NCI-H82 treated with DMSO at 0.1 percent for 48 hours (cell line): ENCODE measurements around the gene CD44.
"Not testable (repeated sequence)": the region's sequence is repeated elsewhere in the genome, so short reads cannot be mapped to it uniquely, and the experiment has no call there.

ENCODE experiments used
- DNase-seq: peaks from one replicate; lab custom pipeline; 2025; ENCODE audit not compliant: unreplicated experiment; lab: John Stamatoyannopoulos, UW

The CD44 gene

DNA sequence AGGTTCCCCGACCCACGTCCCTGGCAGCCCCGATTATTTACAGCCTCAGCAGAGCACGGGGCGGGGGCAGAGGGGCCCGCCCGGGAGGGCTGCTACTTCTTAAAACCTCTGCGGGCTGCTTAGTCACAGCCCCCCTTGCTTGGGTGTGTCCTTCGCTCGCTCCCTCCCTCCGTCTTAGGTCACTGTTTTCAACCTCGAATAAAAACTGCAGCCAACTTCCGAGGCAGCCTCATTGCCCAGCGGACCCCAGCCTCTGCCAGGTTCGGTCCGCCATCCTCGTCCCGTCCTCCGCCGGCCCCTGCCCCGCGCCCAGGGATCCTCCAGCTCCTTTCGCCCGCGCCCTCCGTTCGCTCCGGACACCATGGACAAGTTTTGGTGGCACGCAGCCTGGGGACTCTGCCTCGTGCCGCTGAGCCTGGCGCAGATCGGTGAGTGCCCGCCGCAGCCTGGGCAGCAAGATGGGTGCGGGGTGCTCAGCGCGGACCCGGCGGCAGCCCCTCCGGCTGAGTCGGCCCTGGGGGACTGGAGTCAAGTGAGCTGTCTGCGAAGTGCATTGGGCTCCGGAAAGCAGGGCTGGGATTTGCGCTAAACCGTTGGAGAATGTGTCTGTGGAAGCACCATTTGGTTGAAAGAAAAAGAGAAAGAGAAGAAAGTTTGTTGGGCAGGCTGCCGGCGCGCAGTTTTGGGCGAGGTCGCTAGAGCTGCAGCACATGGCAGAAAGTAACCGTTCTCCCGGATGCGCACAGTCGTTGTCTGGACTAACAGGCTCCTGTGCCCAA is at the start of gene CD44:
TSS of gene CD44 (plus strand) at position 229 of the 779 bp plus-strand sequence. CDS start at position 362, 133 bp downstream.
- DNase-seq: no peak

DNA sequence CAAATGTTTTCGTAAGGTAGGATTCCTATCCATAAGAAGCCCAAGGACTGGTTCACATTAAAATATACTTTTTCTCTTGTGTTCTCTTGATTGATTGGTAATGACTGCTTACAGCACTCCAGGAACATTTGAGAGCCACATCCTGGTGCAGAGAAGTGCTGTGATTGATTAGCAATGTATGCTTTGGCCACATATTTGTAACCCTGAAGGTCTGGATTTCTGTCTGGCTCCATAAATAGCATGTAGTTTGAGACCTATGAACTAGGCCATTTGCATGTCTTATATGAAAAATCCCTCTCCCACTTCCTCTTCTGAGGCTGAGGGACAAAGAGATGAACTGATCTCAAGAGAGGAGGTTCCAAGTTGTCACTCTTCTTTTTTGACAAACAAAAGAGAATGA is 49.3 kb upstream of the CD44 start:
- DNase-seq: no peak

DNA sequence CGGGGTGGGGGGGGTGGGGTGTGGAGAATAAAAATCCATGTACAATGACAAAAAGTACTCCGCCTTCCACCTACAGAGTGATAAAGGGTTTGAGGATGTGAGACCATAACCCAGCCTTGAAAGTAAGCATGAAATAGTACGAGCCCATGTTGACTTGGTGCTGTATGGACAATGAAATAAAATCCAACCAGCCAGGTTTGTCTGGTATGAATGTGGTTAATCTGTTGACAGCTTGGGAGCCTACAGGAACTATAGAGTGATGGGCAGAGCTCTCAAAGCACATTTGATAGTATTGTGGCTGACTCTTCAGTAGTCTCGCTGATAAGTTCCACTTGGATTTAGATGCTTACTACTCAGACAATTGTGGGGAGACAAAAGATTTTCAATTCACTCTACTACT is 48.8 kb upstream of the CD44 start:
- no peak for DNase-seq

DNA sequence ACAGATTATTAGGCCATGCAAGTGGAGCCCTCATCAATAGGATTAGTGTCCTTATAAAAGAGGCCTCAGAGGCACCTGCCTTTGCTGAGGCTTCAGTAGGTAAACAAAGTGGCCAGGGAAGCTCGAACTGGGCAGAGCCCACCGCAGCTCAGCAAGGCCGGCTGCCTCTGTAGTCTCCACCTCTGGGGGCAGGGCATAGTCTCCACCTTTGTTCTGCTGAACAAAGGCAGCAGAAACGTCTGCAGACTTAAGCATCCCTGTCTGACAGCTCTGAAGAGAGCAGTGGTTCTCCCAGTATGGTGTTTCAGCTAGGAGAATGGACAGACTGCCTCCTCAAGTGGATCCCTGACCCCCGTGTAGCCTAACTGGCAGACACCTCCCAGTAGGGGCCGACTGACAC is 48.0 kb upstream of the CD44 start:
- DNase-seq: not testable (repeated sequence)

DNA sequence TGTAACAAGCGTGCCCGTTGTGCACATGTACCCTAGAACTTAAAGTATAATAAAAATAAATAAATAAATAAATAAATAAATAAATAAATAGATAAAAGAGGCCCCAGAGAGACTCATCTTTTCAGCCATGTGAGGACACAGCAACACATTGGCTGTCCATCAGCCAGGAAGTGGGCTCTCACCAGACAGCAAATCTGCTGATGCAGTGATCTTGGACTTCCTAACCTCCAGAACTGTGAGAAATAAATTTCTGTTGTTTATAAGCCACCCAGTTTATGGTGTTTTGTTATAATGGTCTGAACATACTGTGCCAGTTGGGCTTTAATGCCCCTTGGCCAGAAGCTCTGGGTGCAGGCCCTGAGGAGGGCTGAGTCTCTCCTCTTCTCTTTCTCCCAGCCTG is 42.2 kb upstream of the CD44 start:
- no peak for DNase-seq

DNA sequence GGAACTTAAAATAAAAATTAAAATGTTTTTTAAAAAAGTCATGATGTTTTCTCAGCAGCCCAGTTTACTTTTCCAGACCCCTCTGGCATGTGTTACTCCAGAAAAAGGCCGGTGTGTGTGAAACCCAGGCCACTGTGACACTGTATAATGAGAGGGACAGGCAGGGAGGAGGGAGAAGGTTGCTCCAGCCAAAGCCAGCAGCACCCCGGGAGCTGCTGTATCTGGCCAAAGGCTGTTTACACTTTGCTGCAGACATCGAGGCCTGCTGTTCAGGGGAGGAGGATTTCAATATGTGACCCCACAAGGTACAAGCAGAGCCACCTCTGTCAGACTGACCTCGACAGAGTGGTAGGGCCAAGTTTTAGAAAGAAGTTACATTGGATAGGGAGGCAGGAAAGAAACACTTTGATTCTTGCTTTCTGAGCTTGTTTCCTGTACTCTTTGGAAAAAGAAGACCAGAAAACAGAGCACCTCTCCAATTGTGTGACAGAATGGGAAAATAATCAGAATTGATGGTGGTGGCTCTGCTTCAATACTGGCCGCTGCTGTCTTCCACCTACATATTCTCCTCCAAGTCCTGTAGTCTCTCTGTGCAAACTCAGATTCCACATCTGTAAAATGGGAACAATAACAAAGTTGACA is 41.0 kb upstream of the CD44 start:
- no peak for DNase-seq

DNA sequence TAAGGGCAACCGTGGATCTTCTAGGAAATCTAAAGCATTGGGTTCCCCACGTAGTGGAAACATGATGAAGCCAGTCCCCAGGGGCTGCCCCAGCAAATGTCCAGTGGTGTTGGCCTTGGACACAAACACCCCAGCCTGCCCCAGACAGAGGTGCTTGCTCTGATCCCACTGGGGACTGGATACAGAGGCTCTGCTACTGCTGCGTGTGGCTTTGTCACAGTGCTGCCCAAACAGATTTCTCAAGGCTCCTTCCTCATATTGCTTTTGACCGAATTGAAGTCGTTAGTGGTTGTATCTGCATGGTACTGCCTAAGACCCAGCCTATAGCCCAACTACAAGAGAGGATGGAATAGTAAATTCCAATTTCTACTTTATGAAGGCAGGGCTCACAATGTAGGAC is 40.1 kb upstream of the CD44 start:
- DNase-seq: no peak

DNA sequence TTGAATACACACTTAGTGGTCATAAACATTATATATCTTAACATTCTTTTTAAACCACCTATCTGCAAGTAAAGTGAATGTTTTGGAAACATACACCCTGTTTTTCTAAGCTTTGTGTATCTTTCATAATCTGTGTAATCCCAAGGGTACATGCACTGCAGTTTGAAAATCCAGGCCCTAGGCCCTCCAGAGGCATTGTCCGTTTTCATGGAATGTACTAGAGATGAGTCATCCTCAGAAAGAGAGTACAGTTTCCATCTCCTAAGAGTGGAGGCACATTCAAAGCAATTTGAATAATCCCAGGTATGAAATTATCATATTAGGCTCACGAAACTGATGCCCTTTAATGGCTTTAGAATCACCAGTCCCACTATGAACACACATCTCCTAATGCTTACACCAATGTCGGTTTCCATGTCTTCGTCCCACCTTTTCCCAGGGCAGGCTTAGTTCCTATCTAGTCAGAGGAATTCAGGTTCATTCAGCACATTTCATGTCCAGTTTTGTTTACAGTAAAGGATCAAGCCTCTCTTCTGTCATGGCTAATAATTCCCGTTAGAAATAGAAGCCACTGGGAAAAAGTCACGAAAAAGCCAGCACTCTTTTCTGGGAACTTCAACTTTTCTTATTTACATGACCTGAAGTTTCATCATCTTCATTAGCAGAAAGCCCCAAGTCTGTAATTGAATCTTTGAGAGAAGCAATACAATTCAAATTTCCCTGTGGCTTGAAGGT is 39.5 kb upstream of the CD44 start:
- no peak for DNase-seq

DNA sequence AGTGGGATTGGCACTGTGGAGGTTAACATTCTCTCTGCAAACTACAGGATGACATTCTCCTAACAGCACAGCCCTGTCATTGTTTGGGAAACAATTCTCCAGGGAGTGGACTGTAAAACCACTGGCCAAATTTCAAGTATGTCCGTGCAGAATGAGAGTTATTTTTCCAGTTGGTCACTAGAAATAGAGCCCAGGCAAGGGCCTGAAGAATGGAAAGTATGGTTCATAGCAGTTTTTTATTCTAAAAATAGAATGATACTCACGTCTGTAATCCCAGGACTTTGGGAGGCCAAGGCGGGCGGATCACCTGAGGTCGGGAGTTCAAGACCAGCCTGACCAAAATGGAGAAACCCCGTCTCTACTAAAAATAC is 39.0 kb upstream of the CD44 start:
- DNase-seq: no peak

DNA sequence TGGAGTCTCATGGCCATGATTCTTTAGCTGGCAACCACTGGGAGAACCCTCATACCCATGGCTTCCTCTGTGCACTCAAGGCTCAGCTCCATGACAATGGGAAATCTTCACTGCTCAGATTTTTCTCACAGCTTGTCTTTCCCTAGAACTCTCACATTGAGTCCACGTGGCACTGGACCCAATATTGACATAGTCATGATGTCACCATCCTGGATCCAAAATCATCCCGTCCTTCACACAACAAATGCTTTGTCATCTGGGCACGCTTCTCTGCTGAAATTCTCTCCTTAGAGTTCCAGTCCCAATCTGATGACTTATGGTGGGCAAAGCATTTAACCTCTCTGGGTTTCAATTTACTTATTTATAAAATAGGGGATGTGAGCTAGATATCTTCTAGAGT is 37.7 kb upstream of the CD44 start:
- no peak for DNase-seq

DNA sequence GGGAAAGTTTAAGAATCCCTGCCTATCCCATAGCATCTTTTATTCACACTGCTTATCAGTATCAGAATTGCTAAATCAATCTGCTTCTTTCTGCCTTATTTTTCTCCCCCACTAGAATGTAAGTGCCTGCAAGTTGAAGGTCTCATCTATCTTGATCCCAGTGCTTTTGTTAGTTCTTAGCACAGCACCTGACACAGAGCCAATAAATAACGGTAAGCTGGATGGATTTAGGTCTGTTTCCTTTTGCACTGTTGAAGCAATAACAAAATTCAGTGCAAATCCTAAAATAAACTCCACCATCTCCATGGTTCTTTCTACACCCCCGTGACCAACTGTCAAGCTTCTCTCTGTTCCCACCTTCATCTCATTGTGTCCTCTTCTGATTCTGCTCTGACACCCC is 36.7 kb upstream of the CD44 start:
- DNase-seq: no peak

DNA sequence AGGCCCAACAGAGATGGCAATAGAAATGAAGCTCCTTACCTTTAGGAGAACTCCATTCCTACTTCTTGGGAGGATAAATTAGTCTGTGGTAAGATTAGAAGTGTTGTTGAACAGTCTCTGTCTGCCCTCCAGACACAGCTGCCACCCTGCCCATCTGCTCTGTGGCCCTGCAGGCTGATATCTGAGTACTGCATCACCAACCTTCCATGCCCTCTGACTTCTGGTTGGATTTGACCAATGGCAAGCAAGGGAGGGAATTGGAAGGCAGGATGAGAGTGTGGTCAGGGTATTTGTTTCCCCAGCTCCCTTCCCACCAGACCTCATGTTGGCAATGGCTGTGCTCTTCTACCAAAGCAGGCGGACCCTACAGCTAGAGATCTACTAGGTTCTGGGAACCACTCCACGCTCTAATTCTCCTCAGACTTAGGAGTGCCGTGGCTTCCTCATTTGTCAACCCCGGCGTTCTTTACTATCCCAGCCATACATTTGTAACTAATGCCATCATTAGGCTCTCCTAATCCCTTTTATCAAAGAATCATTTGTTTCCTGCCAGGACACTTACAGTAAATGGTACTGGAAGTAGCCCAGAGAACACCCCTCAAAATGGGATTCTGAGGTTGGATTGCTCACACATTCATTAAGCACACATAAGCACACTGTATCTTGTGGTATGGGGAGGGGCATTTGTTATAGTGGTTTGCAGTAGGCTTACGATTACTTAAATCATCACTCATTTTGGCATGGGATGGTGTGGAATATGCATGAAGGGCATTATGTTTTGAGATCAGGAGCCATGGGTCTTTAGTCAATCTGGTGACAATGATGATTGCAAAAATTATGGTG is 35.4 kb upstream of the CD44 start:
- DNase-seq: no peak

DNA sequence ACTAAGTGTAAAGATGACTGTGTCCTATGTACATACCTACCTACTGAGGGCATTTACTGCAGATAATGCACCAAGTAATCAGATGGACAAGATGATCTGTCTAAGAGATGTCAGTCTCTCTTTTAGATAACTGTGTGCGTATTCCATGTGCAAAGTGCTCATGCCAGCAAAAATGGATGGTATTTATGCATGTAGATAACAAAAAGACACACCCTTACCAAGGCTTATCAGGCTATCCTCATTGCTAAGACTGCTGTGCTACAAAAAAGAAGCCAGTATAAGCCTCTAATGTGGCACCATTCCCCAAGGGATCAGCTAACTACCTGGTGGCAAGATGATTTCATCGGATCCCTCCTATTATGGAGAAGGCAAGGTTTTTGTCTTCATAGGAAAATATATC is 34.3 kb upstream of the CD44 start:
- DNase-seq: no peak

DNA sequence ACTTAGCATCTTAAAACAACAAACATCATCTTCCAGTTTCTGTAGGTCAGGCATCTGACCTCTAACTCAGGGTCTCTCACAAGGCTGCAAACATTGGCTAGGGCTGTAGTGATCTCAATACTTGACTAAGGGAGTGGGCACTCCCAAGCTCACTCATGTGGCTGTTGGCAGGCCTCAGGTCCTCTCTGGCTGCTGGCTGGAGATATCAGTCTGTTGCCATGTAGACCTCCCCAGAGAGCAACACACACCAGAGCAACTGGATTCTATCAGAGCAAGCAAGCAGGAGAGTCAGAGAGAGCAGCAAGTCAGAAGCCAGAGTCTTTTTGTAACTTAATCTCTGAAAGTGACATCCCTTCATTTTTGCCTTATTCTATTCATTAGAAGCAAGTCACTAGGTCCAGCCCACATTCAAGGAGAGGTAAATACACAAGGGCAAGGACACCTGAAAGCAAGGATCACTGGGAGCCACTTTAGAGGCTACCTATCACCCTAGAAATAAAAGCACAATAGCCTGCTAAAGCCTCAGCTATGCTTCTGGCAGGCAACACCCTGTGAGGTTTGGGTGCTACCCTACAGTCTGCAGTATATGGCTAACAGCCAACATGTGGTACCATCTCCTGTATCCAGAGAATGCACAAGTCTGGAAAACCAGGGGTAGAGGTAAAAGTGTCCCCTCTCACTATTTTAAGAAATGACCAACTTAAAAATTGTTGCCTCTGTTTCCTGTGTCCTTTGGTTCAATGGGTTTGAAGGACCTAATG is 33.5 kb upstream of the CD44 start:
- no peak for DNase-seq

DNA sequence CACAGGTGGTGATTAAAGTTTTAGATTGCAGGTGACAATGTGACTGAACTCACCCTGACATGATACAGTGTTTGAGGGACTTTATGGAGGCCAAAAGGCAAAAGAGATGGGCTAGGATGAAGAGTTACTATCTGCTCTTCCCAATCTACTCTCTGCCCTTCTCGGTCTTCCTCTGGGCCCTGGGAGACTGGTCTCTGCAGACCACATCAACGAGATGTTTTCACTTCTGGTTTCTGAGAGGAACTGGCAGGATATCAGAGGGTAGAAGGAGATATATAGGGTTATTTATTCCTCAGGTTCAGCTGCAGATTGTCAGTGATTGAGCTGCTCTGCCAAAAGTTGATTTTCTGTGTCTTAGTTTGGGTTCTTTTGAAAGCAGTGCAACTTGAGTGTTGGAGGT is 32.4 kb upstream of the CD44 start:
- no peak for DNase-seq

DNA sequence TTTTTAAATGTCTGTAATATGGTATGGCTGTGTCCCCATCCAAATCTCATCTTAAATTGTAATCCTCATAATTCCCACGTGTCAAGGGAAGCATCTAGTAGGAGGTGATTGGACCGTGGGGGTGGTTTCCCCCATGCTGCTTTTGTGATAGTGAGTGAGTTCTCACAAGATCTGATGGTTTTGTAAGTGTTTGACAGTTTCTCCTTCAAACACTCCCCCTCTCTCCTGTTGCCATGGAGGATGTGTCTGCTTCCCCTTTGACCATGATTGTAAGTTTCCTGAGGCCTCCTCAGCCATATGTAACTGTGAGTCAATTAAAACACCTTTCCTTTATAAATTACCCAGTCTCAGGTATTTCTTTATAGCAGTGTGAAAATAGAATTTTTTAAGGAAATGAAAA is 31.1 kb upstream of the CD44 start:
- no peak for DNase-seq

DNA sequence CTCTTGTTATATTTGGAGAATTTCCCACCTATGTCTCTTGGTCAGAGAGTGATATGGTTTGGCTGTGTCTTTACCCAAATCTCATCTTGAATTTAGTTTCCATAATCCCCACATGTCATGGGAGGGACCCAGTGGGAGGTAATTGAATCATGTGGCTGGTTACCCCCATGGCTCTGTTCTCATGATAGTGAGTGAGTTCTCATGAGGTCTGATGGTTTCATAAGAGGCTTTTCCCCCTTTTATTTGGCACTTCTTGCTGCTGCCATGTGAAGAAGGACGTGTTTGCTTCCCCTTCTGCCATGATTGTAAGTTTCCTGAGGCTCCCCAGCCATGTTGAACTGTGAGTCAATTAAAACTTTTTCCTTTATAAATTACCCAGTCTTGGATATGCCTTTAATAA is 30.6 kb upstream of the CD44 start:
- DNase-seq: not testable (repeated sequence)

DNA sequence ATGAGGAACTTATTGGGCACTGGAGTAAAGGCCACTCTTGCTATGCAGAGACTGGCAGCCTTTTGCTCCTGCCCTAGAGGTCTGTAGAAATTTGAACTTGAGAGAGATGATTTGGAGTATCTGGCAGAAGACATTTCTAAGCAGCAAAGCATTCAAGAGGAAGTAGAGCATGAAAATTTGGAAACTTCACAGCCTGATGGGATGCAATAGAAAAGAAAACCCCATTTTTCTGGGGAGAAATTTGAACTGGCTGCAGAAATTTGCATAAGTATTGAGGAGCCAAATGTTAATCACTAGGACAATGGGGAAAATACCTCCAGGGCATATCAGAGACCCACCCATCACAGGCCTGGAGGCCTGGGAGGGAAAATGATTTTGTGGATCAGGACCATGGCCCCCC is 29.9 kb upstream of the CD44 start:
- DNase-seq: no peak

DNA sequence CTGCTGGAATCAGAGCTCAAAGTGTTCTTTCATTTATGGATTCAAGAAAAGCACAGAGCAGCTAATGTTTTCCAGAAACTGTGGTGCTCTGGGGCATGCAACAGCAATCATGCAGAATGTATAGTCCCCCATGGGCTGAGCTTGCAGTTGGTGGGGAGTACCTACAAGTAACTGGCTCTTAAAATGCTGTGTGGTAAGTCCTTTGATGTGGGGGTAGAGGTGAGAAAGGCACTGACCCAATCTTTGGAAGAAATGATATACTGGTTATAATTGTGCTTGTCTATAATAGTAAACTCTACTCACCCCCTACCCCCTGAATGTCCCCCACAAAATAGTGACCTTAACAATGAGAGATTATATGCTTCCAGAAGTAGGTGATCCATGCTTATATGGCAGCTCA is 29.1 kb upstream of the CD44 start:
- DNase-seq: no peak

DNA sequence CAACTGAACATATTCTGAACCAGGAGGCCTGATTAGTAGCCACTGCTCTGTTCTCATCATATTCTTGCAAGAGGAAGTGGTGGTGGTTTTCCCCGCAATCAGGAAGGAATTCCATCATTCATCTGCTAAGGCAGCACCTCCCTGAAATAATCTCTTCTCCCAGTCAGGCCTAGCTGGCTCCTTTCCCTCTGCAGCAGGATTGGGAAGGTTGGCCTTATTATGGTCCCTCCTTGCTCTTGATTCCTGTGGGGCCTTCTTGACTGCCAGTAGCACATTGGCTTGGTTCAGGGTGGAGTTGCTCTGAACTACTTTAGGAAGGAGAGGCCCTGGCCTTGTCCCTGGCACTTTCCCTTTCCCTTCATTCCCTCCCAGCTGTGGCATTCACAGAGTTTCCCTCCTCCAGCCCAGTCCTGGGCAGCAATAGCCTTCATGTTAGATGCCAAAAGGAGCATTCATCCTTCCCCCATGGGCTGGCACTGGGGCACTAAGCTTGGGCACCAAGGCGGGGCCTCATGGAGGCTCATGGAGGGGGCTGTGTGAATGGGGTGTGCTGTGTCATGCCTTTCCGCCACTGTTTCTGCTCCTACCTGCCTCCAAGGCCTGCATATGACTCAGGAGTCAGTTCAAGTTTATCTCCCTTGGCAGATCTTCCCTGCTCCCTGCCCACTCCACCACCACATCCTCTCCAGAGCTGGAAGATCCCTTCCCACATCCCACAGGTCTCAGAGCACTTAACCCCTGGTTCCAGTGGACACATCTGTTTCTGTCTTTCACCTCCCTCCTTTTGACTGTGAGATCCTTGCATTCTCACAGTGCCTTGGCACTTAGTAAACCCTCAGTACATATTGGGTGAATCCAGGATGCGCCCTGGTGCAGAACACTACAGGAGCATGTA is 27.6 kb upstream of the CD44 start:
- no peak for DNase-seq
